NCI-H187 (cell line): ENCODE data around the gene CEP70.
"Not testable (repeated sequence)": the region's sequence is repeated elsewhere in the genome, so short reads cannot be mapped to it uniquely, and the experiment has no call there.

Experiments
- DNase-seq, 2 experiments: peaks; one replicate each; lab custom pipeline; 2025; lab: John Stamatoyannopoulos, UW

The CEP70 gene, protein sequence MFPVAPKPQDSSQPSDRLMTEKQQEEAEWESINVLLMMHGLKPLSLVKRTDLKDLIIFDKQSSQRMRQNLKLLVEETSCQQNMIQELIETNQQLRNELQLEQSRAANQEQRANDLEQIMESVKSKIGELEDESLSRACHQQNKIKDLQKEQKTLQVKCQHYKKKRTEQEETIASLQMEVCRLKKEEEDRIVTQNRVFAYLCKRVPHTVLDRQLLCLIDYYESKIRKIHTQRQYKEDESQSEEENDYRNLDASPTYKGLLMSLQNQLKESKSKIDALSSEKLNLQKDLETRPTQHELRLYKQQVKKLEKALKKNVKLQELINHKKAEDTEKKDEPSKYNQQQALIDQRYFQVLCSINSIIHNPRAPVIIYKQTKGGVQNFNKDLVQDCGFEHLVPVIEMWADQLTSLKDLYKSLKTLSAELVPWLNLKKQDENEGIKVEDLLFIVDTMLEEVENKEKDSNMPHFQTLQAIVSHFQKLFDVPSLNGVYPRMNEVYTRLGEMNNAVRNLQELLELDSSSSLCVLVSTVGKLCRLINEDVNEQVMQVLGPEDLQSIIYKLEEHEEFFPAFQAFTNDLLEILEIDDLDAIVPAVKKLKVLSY

DNA sequence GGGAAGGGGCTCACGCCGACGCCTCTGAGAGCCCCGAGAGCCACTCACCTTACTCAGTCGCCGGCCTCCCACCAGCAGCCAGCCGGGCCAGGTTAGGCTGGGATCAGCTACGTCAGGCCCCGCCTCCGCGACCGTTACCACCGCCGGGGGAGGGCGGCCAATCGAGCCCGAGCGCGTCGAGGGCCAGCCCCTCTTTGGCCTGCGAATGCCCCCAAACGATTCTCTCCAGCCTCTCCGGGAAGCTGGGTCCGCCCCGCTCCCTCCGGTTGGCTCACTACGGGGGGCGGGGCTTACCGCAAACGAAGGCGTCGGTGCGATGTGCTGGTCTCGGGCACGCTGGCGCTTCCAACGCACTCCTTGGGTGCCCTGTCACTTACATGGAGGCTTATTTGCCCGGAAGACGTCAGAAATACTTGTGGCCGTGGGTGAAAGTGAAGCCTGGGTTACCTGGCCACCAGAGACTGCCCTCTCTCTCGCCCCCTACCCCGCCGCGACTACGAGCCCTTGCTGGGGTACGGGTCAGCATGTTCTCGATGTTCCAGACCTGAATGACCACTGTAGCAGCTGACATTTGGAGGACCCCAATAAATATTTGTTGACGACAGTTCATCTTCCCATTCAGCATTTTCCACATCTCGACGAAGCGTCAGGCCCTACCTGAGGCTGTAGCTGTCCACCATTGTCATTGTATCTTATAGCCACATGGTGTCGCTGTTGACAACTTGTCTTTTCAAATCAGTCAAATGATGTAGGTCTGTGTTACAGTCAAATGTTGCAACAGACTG lies at the start of gene CEP70:
Gene CEP70, minus strand, starts transcription at position 111 of the 785 bp plus-strand sequence. CDS start 21,333 bp downstream, outside the sequence.
- no peak for DNase-seq

DNA sequence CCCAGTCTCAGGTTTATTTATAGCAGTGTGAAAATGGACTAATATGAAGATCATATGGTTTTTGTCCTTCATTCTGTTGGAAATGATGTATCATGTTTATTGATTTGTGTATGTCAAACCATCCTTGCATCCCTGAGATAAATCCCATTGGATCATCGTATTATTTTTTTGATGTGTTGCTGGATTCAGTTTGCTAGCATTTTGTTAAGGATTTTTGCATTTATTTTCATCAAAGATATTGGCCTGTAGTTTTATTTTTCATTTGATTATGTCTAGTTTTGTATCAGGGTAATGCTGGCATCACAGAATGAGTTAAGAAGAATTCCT lies 48.8 kb upstream of the CEP70 start:
- no peak for DNase-seq

DNA sequence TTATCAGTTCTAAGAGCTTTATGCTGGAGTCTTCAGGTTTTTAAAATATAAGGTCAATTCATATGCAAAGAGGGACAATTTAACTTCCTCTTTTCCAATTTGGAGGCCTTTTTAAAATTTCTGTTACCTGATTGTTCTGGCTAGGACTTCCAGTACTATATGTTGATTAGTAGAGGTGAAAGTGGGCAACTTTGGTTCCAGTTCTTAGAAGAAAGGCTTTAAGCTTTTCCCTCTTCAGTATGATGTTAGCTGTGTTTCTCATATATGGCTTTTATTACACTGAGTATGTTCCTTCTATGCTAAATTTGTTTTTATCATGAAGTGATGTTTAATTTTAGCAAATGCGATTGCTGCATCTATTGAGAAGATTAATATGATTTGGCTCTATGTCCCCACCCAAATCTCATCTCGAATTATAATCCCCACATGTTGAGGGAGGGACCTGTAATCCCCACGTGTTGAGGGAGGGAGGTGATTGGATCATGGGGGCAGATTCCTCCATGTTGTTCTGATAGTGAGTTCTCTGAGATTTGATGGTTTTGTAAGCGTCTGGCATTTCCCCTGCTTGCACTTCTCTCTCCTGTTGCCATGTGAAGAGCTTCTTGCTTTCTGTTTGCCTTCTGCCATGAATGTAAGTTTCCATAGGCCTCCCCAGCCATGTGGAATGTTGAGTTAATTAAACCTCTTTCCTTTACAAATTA lies 48.3 kb upstream of the CEP70 start:
- DNase-seq = no peak

DNA sequence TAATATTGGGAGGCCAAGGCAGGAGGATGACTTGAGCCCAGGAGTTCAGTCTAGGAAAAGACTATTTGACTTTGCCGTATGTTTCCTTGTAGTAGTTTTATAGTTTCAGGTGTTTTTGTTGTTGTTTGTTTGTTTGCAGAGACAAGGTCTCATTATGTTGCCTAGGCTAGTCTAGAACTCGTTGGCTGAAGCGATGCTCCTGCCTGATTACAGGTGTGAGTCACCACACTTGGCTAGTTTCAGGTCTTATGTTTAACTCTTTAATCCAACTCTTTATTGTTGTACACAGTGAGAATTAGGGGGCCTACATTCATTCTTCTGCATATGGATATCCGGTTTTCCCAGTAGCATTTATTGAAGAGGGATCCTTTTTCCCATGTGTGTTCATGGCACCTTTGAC lies 46.5 kb upstream of the CEP70 start:
- DNase-seq = no peak

DNA sequence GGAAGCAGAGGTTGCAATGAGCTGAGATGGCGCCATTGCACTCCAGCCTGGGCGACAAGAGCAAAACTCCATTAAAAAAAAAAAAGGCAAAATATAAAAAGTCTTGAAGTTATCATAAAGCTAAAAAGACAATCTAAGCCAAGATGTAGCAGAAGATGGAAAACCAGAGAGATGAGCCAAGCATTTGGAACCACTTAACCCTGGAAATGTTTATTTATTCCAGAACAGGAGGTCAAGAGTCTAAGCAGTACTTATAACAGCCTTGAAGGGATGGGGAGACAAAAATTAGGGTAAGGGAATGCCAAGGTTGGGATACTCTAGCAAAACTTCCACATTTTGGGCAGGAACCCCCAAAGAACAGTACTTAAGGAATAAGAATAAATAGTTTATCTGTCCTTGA lies 44.6 kb upstream of the CEP70 start:
- no peak for DNase-seq

DNA sequence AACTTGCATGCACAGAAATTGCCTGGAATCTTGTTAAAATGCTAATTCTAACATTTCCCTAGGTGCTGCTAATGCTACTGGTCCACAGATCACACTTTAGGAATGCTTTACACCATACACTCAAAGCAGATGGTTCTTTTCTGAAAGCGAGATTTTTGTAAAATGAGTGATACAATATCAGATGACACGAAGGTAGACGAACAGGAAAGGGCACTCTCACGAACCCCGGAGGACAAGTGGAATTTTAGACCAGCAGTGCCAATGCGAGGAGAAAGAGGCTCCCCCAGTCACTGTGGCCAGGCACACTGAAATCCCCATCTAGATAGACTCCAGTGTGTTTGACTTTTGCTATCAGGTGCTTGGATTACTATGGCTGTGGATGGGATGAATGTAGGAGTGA lies 35.5 kb upstream of the CEP70 start:
- no peak for DNase-seq

DNA sequence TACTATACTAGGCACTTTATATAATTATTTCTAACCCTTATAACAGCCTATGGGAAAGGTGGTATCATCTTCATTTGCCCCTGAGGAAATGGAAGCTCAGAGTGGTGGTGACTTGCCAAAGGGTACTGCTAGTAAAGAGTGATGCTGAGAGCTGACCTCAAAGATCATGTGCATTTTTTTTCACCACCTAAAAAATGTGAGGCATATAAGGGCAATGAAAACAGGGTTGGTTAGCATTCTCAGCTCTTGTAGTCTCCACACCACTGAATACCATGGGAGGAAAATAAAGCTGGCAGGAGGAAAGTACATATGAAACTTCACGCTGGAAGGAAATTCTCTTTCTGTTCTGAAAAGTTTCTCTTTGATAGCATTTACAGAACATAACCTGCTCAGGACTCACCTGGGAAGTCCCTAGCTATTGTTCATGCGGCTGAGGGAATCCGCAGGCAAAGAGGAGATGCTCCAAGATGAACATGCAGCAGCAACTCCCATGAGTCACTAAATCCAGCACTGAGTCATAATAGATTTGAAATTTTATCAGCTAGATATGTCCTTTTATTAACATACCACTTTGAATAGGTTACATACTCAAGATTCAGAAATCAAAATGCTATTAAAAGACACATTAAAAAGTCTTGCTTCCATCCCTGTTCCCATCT lies 31.8 kb upstream of the CEP70 start:
- DNase-seq = no peak

DNA sequence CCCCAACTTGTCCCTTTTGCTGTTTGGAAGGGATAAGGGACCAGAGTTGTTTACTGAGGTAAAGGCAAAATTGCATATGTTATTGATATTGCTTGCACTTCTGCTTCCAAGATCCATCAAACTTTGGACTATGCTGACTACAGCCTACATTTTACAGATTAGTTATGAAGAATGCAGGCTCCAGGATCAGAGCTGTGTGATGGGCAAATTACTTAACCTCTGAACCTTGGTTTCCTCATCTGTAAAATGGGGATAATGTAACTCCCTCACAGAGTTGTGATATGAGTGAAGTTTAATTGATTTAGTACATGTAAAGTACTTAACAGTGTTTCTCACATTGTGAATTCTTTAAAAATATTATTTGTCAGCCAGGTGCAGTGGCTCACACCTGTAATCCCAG lies 30.5 kb upstream of the CEP70 start:
- DNase-seq = no peak

DNA sequence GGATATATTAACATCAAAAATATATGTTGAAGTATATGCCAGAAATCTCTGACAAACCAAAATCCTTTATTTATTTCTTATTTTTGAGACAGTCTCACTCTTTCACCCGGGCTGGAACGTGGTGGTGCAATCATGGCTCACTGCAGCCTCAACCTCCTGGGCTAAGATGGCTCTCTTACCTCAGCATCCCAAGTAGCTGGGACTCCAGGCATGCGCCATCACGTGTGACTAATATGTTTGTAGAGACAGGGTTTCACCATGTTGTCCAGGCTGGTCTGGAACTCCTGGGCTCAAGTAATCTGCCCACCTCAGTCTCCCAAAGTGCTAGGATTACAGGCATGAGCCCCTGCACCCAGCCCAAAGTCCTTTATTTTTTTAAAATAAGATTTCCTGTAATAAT lies 26.4 kb upstream of the CEP70 start:
- no peak for DNase-seq

DNA sequence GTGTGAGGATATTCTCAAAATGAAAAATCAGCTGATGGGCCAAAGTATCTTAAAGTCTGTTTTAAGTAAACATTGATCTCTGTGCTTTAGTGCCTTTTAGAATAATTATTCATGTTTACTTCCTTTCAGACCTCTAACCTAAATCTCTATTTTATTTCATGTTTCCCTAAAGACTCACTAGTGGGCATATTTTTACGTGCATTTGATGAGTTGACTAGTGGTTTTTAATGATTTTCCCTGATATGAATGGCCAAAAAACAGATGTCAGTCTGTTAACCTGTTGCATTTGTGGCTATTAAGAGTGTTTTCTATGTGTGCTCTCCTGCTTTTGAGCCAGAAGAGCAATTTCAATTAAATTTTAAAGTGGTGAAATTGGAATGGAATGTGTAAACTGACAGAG lies 21.4 kb upstream of the CEP70 start:
- DNase-seq = no peak

DNA sequence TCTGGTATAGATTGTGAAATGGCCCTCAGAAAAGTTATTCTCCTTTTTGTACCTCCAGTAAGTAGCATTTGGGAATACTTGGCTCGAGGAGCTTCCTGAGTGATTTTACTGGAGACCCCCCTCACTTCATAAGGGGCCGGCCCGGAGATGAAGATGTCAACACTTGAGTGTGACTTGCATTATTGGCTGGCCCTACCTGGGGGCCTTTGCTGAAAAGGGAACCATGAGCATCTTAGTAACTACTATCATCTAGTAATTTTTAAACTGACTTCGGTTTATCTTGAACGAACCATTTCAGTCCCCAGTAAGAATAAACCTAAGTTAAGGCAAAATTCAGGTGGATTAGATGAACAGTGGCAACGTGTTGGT lies 15.8 kb upstream of the CEP70 start:
- DNase-seq = no peak

DNA sequence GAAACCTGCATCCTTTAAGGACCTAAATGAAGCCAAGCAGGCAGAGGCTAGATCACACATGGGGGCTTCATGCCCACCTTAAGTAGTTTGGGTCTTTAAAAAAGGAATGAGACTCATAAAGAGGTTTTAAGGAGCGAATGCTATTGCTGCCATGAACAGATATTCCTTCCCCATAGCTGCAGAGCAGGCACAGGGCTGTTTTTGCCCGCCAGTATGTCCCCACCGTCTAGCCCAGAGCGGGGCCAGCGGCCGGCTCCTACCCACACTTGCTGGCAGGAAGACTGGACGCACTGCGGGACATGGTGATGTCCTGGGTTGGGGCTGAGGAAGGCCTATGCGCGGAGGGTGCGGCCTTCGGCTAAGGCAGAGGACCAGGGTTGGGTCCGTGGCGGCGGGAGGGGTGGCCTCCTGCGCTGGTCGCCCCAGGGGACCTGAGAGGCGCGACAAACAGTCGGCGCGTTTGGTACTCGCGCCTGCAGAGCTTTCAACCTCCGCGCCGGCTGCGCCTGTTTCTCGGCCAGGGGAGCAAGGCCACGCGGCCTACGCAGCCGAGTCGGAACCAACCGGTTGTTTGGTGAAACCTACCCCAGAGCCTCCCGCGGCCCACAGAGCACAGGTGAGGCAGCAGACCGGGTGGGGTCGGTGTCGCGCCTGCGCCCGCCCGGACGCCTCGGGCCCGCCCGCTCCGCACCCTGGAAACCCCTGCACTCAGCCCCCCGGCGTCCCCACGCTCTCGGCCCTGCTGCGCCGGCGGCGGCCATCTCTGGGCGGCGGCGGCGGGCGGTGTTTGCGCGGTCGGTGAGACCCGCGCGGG lies 14.5 kb upstream of the CEP70 start, which contains the start of gene FAIM:
Gene FAIM, plus strand, starts transcription at position 450 of the 814 bp plus-strand sequence. CDS start 10,956 bp downstream, outside the sequence.
- peak; percentile 21 for DNase-seq

DNA sequence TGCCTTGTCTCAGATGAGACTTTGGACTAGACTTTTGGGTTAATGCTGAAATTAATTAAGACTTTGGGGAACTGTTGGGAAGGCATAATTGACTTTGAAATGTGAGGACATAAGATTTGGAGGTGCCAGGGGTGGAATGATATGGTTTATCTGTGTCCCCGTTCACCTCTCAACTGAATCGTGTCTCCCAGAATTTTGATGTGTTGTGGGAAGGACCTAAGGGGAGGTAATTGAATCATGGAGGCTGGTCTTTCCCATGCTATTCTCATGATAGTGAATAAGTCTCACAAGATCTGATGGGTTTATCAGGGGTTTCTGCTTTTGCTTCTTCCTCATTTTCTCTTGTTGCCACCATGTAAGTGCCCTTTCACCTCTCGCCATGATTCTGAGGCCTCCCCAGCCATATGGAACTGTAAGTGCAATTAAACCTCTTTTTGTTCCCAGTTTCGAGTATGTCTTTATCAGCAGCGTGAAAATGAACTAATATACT lies 10.1 kb upstream of the CEP70 start:
- DNase-seq = not testable (repeated sequence)

DNA sequence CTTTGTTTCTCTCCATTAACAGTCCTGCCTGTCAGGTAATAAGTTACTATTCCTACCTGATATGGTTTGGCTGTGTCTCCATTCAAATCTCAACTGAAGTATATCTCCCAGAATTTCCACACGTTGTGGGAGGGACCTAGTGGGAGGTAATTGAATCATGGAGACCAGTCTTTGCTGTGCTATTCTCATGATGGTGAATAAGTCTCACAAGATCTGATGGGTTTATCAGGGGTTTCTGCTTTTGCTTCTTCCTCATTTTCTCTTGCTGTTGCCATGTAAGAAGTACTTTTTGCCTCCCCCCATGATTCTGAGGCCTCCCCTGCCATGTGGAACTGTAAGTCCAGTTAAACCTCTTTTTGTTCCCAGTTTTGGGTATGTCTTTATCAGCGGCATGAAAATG lies 7.6 kb upstream of the CEP70 start:
- DNase-seq = not testable (repeated sequence)

DNA sequence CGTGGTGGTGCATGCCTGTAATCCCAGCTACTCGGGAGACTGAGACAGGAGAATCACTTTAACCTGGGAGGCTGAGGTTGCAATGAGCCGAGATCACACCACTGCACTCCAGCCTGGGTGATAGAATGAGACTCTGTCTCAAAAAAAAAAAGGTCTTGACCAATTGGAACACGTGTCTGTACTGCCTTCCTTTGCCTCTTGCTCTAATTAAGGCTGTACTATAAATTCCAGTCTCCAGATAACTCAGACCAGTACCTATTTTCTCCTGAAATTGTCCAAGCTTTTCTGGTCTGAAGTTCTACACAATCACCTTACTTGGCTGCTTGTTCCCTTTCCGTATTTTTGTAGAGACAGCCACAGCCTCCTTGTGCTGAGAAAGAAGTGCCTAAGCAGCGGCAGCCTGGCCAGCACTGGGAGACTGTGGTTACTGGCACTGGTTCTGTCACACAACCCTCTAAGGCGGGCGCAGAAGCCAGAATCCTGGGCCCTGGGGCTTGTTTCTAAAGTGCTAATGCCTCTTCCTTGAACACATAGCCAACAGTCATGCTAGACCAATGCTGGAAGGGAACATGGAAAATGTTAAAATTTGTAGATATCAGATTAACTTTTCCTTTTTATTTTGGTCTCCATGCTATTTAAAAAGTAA lies 6.2 kb upstream of the CEP70 start:
- DNase-seq = no peak

DNA sequence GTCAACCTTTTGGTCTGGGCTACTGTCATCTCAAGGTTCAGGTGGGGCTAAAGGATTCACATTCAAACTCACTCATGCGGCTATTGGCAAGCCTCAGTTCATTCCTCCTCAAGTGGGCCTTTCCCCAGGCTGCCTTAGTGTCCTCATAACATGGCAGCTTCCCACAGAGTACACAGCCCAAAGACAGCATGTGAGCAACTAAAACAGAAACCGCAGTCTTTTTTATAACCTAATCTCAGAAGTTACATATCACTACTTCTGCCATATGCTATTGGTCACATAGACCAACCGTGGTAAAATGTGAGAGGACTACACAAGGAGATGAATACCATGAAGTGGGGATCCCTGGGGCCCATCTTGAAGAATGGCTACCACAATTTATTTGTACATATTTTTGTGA lies 4.5 kb upstream of the CEP70 start:
- DNase-seq = no peak

DNA sequence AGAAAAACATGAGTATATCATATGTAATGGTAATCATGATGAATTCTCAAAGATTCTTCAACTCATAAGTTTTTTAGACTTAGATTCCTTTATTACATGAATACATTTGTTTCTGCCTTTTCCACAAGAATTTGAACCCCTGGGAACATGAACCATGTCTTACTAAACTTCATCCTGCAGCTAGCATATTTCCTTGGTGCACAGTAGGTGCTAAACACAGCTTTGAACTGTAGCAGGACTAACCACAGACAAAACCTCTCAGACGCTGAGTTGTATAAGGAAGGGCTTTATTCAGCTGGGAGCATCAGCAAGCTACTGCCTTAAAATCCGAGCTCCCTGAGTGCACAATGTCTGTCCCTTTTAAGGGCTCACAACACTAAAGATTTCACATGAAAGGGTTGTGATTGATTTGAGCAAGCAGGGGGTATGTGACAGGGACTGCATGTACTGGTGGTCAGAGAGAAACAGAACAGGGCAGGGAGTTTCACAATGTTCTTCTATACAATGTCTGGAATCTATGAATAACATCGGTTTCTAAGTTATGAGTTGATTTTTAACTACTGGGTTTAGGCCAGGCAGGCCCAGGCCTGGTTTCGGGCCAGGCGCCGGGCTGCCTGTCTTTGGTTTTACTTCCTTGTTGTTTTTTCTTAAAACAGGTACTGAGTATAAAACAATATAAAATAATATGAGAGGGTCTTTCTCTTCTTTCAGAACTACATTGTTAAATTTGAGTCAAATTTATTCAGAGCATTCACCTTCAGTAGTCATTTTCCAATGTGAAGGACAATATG lies 3.3 kb upstream of the CEP70 start:
- not testable (repeated sequence) for DNase-seq

DNA sequence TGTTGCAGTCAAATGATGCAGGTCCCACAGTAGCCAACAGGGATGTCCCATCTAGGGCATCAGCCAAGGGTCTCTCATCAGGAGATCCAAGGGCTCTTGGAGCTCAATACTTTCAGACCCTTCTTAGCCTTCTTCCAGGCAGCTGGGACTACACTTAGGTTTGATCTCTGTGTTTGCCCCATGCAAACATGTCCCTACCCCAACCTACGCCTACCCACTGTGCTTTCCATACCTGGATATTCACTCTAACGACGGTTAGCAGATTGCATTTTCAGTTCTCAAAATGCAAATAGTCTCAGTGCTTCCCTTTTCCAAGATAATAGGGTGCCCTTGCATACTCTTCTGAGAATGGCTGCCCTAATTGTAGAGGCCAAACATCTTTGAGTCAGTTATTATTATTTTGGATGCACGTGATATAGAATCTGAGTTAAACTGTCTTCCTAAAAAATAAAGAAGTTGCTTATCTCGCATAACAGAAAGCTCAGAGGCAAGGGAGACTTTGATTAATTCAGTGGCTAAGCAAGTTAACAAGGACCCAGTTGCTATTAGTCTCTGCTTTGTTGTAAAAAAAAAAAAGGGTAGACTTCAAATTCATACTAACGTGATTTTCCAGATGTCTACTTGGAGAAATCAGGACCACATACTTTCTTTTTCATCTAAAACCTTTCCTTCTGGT lies 1.0 kb upstream of the CEP70 start:
- no peak for DNase-seq
